GM19240 (cell line): ENCODE data around the gene THYN1.

Experiments
- DNase-seq: peaks from one replicate; pipeline ENCODE4 v3.0.0; 2011; ENCODE audit warnings: low spot score; ENCODE audit not compliant: insufficient read length

Gene THYN1

DNA sequence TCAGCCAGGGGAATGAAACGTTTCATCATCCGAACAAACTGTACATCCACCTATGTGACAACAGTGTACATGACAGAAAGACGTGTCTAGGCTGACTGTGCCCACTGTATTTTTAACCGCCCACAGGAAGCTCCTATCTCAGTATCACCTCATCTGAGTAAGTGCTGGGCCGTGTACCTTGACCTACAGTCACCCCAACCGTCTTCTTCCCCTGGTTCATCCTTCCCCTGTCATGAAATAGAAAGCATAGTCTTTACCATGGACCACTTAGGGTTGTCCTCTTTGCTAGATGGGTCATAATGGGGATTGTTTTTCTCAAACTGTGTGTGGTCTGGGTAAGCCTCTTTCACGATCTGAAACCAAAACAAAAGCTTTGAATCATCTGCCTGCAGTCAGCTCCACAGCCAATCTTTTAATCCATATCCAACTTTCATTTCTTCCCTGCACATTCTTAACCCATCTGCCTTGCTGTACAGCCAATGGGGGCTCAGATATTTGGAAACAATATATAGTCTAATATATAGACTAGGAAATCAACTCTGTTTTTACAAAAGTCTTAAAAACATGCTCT, 4.2 kb downstream of the THYN1 start:
- no peak for DNase-seq

- no peak for DNase-seq
These were observed 6.5 kb downstream of the THYN1 start for GRCh38 chr11:134246678-134247077.

DNA sequence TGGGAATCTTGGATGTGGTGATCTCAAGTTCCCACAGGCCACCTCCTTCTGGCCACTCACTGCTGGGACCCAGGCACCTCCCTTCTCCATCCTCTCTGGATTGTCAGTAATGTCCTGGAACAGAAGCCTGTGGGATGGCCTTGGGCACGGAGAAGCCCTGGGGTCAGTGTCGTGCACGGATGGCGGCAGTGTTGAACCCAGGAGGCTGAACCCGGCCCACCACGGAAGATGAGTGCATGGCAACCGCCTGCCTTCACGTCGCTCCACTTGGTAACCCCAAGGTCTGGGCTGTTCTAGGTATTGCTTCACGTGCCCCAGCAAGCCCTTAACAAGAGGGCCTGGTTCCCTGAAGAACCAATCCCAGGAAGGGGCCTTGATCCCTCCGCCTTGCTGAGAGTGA, 7.1 kb downstream of the THYN1 start:
- DNase-seq = no peak

DNA sequence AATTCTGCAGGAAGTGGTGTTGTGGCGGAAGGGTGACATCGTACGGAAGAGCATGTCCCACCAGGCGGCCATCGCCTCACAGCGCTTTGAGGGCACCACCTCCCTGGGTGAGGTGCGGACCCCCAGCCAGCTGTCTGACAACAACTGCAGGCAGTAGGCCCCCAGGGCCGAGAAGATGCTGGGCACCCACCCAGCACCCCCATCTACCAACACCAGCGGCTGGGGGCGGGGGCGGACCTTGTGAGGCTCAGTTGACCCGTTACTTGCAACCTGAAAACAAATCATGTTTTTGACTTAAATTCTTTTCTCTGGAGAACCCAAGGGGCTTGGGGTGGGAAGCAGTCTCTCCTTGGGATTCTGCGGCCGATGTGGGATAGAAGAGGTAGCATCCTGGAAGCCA, 7.7 kb downstream of the THYN1 start:
- no peak for DNase-seq

DNA sequence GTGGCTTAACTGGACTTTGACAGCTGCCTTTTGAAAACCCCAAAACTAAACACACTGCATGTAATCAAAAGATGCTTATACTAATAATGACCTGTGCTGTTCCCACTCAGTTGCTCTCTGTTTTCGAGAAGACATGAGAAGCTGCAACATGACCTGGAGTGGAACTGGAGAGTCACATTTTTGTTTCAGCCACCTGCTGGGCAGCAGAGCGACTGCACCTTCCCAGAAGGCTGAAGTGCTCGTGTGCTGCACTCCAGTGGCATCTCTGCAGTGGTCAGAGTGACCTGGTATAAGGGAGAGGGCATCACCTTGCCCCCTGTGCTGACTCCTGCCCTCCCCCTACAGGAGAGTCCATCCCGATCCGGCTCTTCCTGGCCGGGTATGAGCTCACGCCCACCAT, 8.6 kb downstream of the THYN1 start:
- no peak for DNase-seq

- DNase-seq = no peak
These were observed 9.2 kb downstream of the THYN1 start for GRCh38 chr11:134243913-134244312.

- no peak for DNase-seq
These were observed 10.8 kb downstream of the THYN1 start for GRCh38 chr11:134242376-134242775.

- no peak for DNase-seq
These were observed 12.6 kb downstream of the THYN1 start for GRCh38 chr11:134240592-134240991.

- no peak for DNase-seq
These were observed 14.2 kb downstream of the THYN1 start for GRCh38 chr11:134238956-134239355.

DNA sequence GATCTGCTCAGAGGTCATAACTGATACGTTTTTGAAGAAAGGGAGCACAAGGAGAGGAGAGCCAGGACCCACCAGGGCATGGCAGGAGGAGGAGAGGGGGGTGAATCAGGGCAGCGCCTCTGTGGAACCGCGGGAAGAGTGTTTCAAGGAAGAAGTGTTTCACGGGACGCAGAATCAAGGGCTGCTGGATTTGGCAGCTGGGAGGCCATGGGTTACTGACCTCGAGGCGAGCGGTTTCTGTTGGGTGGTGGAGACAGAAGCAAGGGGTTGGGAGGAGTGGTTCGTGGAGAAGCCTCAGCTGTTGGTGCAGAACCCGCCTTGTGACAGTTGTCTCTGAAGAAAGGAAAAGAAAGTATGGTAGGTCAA, 15.6 kb downstream of the THYN1 start:
- DNase-seq = no peak

- DNase-seq = no peak
These were observed 16.2 kb downstream of the THYN1 start for GRCh38 chr11:134236834-134237556.

- DNase-seq = no peak
These were observed 17.8 kb downstream of the THYN1 start for GRCh38 chr11:134235399-134235798.

DNA sequence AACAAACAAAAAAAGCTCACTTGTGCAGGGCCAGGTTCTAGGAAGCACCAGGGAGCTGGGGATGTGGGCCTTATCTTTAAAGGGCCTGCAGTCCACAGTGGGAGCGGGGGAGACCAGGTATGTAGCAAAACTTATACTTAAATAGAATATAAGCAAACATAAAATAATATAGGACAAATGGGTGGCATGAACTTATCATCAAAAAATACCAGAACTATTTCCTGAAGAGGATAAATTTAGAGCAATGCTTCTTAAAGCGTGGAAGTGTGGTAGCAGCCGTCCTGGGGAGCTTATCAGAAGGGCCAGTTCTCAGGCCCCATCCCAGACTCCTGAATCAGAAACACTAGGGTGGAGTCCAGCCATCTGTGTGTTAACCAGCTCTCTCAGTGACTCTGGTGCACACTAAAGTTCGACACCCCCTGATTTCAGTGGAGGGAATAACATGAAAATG, 19.4 kb downstream of the THYN1 start:
- DNase-seq = no peak

DNA sequence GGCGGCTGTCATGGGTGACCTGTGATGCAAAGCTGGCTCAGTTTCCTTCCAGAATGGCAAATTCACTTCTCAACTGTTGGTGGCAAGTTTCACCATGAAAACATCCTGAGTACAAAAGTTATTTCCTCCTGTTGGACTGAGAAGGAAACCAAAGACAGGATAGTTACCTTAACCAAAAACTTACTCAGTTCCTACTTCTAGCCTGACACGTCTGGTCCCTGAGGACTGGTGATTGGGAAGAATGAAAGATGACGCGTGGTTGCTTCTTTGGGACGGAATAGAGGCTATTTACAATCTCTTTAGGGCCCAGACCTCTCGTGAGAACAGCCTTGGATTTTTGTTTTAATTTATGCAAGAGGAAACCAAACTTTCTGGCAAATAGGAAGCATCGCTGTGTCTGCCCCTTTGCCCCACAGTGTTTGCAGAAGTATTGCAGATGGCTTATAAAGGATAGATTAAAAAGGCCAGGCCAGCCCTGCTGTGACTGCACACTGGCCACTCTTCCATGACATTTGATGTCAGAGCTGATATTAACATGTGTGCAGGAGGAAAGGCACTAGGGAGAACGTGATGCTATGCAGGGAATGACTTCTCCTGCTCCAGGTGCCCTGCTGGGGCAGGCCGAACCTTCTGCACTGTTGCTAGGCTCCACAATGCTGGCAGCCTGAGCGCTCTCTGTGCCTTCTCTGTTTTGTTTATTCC, 21.0 kb downstream of the THYN1 start:
- no peak for DNase-seq

DNA sequence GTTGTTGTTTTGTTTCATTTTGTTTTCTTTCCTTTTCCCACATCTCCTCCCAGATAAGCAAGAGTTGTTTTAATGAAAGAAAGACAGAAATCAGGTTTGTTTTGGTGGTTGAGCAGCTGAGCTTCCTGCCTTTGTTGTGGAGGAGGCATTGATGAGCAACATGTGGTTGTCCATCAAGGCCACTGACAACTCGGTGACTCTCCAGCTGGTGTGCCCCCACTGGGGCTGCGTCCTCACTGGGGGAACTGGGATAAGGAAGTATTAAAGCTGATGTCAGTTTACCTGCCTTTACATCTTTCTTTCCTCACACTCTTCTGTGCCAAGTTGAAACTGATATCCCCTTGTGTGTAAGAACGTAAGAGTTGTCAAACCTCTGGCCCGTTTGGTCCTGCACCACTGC, 22.8 kb downstream of the THYN1 start:
- no peak for DNase-seq

GRCh38 chr11:134229126-134229790, 23.9 kb downstream of the THYN1 start:
- DNase-seq = no peak

GRCh38 chr11:134228625-134229024, 24.5 kb downstream of the THYN1 start:
- DNase-seq = peak; percentile 48

DNA sequence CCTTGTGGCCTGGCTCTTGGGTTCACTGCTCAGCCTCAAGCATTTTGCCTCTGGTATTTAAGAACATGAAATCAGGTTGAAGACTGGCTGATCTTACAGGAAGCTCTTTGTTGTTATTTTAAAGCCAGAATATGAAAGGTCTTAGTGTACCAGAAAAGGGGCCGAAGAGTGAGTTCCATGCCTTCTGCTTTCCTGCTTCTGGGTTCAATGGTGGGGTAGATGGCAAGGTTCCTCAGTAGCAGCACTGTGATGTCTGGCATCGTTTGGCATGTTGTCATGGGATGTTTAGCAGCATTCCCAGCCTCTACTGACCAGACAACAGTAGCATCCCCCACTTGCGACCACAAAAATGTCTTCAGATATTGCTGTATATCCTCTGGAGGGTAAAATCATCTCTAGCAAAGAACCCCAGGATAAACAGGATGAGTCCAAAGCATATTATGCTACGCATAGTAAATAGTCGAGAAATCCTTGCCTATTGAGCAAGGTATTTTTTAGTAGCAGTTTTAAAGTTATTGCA, 26.3 kb downstream of the THYN1 start:
- no peak for DNase-seq

- no peak for DNase-seq
These were observed 28.2 kb downstream of the THYN1 start for GRCh38 chr11:134224710-134225664.

DNA sequence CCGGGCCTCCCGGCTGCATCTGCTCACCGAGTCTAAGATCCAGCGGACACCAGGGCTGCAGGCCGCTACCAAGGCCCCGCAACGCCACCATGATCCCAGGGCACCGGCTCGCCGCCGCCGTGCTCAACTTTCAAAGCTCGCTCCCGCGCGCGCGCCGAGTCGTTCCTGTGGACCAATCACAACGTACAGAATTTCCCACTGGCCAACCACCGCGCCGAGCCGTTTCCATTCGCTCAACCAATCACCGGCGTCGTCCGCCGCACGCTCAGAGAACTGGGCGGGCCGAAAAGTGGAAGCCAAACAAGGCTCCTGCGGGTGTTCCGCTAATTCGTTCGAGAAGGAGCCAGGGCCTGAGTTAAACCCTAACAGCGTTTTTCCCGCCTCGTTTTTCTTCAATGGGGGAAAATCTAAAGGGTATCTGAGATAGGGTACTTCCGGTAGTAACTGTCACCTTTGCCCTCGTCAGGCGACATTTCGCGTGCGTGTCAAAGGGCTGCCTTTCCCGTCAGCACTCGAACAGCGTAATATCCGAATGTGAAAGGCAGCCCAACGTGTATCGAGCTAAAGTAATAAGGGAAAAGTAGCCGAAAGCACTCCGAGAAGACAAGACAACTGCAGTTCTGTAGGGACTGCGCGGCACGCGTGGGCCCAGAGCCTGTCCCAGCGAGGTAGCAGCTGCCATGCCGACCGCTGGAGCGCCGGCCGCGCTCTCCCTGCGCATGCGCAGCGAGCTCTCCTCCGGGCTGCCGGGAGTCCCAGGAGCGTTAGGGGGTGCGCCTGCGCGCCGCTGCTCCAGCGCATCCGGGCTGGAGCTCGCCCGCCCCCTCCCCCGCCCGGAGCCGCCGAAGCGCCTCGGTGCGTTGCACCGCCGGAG, 29.1 kb downstream of the THYN1 start, which contains the start of the genes NCAPD3 and VPS26B:
TSS of gene NCAPD3 (minus strand) at position 132 of the 874 bp plus-strand sequence. CDS start at position 91, 41 bp downstream.
TSS of gene VPS26B (plus strand) at position 836 of the 874 bp plus-strand sequence. CDS start 452 bp downstream, outside the sequence.
- DNase-seq = peak; percentile 83
